GM19351 (cell line): ENCODE results near the gene GRID2.

Experiments
- ATAC-seq: cut with Tn5 transposase; IDR thresholded peaks from one replicate; pipeline ENCODE4 v1.9.1; 2021; ENCODE audit warnings: mild to moderate bottlenecking, moderate library complexity; ENCODE audit not compliant: unreplicated experiment

GRID2 gene

GRCh38 chr4:93722446-93722845 is 1418.7 kb downstream of the GRID2 start:
- ATAC-seq: no peak

- no peak for ATAC-seq
These were observed 1426.5 kb downstream of the GRID2 start for GRCh38 chr4:93730251-93730650.

GRCh38 chr4:93730760-93731159 is 1427.0 kb downstream of the GRID2 start:
- no peak for ATAC-seq

GRCh38 chr4:93731456-93731855 is 1427.7 kb downstream of the GRID2 start:
- peak; percentile 77 for ATAC-seq

GRCh38 chr4:93732509-93732908 is 1428.7 kb downstream of the GRID2 start:
- no peak for ATAC-seq

- no peak for ATAC-seq
These were observed 1437.1 kb downstream of the GRID2 start for GRCh38 chr4:93740890-93741289.

GRCh38 chr4:93743022-93743421 is 1439.3 kb downstream of the GRID2 start:
- no peak for ATAC-seq

GRCh38 chr4:93743635-93744034 is 1439.9 kb downstream of the GRID2 start:
- ATAC-seq: no peak

GRCh38 chr4:93744961-93745360 is 1441.2 kb downstream of the GRID2 start:
- ATAC-seq: no peak

GRCh38 chr4:93746031-93746430 is 1442.3 kb downstream of the GRID2 start:
- no peak for ATAC-seq

- no peak for ATAC-seq
These were observed 1443.5 kb downstream of the GRID2 start for GRCh38 chr4:93747220-93747619.

GRCh38 chr4:93748373-93749291 is 1444.9 kb downstream of the GRID2 start:
- ATAC-seq: peak; percentile 41

GRCh38 chr4:93749292-93749761 is 1445.6 kb downstream of the GRID2 start:
- peak; percentile 86 for ATAC-seq

GRCh38 chr4:93751411-93751810 is 1447.6 kb downstream of the GRID2 start:
- ATAC-seq: no peak

- no peak for ATAC-seq
These were observed 1452.3 kb downstream of the GRID2 start for GRCh38 chr4:93756101-93756500.

GRCh38 chr4:93759506-93759905 is 1455.7 kb downstream of the GRID2 start:
- ATAC-seq: no peak

GRCh38 chr4:93760284-93760683 is 1456.5 kb downstream of the GRID2 start:
- no peak for ATAC-seq

GRCh38 chr4:93761286-93761685 is 1457.5 kb downstream of the GRID2 start:
- ATAC-seq: no peak

GRCh38 chr4:93764639-93765246 is 1461.0 kb downstream of the GRID2 start:
- ATAC-seq: peak; percentile 79

- ATAC-seq: no peak
These were observed 1464.2 kb downstream of the GRID2 start for GRCh38 chr4:93767917-93768316.

GRCh38 chr4:93770201-93770600 is 1466.4 kb downstream of the GRID2 start:
- no peak for ATAC-seq
